ENCODE measurements around the gene TCHP.

- TF ChIP-seq, protein P1, sequence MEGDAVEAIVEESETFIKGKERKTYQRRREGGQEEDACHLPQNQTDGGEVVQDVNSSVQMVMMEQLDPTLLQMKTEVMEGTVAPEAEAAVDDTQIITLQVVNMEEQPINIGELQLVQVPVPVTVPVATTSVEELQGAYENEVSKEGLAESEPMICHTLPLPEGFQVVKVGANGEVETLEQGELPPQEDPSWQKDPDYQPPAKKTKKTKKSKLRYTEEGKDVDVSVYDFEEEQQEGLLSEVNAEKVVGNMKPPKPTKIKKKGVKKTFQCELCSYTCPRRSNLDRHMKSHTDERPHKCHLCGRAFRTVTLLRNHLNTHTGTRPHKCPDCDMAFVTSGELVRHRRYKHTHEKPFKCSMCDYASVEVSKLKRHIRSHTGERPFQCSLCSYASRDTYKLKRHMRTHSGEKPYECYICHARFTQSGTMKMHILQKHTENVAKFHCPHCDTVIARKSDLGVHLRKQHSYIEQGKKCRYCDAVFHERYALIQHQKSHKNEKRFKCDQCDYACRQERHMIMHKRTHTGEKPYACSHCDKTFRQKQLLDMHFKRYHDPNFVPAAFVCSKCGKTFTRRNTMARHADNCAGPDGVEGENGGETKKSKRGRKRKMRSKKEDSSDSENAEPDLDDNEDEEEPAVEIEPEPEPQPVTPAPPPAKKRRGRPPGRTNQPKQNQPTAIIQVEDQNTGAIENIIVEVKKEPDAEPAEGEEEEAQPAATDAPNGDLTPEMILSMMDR (conservative IDR thresholded peaks at IDR 0.05; ENCODE audit: low read depth in 2 of 2) = peak; percentile 13 to 52; a peak in 2 of 4 replicates
- TF ChIP-seq POLR2AphosphoS5 (IDR thresholded peaks at IDR 0.05; ENCODE audit: low read depth) = peak; percentile 54; the same call in 1 of the 2 replicates
- no peak for TF ChIP-seq REST (IDR thresholded peaks at IDR 0.05; ENCODE audit: unreplicated experiment)
- no peak for TF ChIP-seq EZH2 (IDR thresholded peaks at IDR 0.05; ENCODE audit: low read depth, unreplicated experiment)
- no peak for TF ChIP-seq JUNB (IDR thresholded peaks at IDR 0.05; ENCODE audit: unreplicated experiment)
- TF ChIP-seq EZH2phosphoT487 (IDR thresholded peaks at IDR 0.05; ENCODE audit: unreplicated experiment) = no peak
Measured at GRCh38 chr12:109944561-109945359, 44.7 kb downstream of the TCHP start.
